Activated CD4-positive, alpha-beta T cell treated with anti-CD3 and anti-CD28 coated beads, Interleukin-2, amount 10 ng/mL, durations not matched to agents 7 days and 5 days (primary cell): ENCODE data around the gene ELOB. TPM values are rescaled to one million over a fixed set of nuclear protein-coding genes. Genes with fewer than 3 reads are reported as not detected.

Experiments used
- CTCF ChIA-PET: fragments of 350-600 bp; sonication (Branson Sonifier 250); formaldehyde crosslinking; loops from one replicate; lab custom pipeline; 2021; ENCODE audit warnings: antibody characterized with exemption; lab: Charles Lee
- POLR2A ChIA-PET: fragments of 350-600 bp; sonication (Branson Sonifier 250); formaldehyde crosslinking; loops from one replicate; lab custom pipeline; 2021; ENCODE audit warnings: antibody characterized with exemption; lab: Charles Lee
- DNase-seq: peaks from one replicate; pipeline ENCODE4 v3.0.0-alpha.2; 2020
- H3K27ac Mint-ChIP-seq: one replicate; pipeline ENCODE4 v1.8.0; 2021; ENCODE audit warnings: mild to moderate bottlenecking, moderate library complexity, mixed read lengths
- H3K27me3 Mint-ChIP-seq: one replicate; pipeline ENCODE4 v1.8.0; 2021; ENCODE audit warnings: mixed read lengths
- H3K36me3 Mint-ChIP-seq: one replicate; pipeline ENCODE4 v1.8.0; 2021; ENCODE audit warnings: low read depth, mixed read lengths
- H3K4me1 Mint-ChIP-seq: one replicate; pipeline ENCODE4 v1.8.0; 2021; ENCODE audit warnings: mixed read lengths
- H3K4me3 Mint-ChIP-seq: one replicate; pipeline ENCODE4 v1.8.0; 2021; ENCODE audit warnings: mild to moderate bottlenecking, moderate library complexity, mixed read lengths
- H3K9me3 Mint-ChIP-seq: one replicate; pipeline ENCODE4 v1.8.0; 2021; ENCODE audit warnings: mixed read lengths
- total RNA-seq, 2 experiments: library from RNA; stranded (reverse); gene quantifications; one replicate each; pipeline ENCODE4 v1.2.3, GENCODE V29; 2021

The ELOB gene
- total RNA-seq, 2 experiments from 2014 or later: 224 to 249 TPM

- ChIA-PET CTCF (interaction anchor here (1.0 to 1.7 kb wide), 5 partner anchors 9 to 83 kb away, joined by 3 to 6 read pairs (median 3); partner anchors contain the start of gene PRSS41), POLR2A (interaction anchor here (0.6 kb wide), 1 partner anchor 81 kb away, joined by 3 read pairs; no protein-coding TSS in a partner anchor)
- H3K27me3 Mint-ChIP-seq: peaks cover 17% of the 10 kb centered on the region
- peaks cover 3% of the 10 kb centered on the region for H3K4me1 Mint-ChIP-seq
- no peak for DNase-seq
- H3K27ac Mint-ChIP-seq: peak overlapping the region; percentile 75
- peak overlapping the region; percentile 54 for H3K4me3 Mint-ChIP-seq
- H3K36me3 Mint-ChIP-seq: no peaks in the 10 kb centered on the region
- H3K9me3 Mint-ChIP-seq: no peaks in the 10 kb centered on the region
Measured at GRCh38 chr16:2785101-2785991, 8.3 kb upstream of the ELOB start.

GRCh38 chr16:2784358-2785100 is 7.4 kb upstream of the ELOB start:
- Mint-ChIP-seq H3K27ac (peak overlapping the region; percentile 75), H3K4me3 (peak overlapping the region; percentile 54), H3K36me3 (no peaks in the 10 kb centered on the region), H3K9me3 (no peaks in the 10 kb centered on the region), H3K27me3 (peaks cover 17% of the 10 kb centered on the region), H3K4me1 (peaks cover 3% of the 10 kb centered on the region)
- CTCF ChIA-PET: interaction anchor here (0.6 to 1.7 kb wide), 7 partner anchors 8 to 143 kb away, joined by 3 to 6 read pairs (median 3); partner anchors contain the start of gene PRSS41
- no peak for DNase-seq
- POLR2A ChIA-PET: interaction anchor here (0.6 kb wide), 2 partner anchors 20 to 82 kb away, joined by 3 read pairs; no protein-coding TSS in a partner anchor

GRCh38 chr16:2783581-2784357 is 6.7 kb upstream of the ELOB start:
- CTCF ChIA-PET: interaction anchor here (0.6 to 1.7 kb wide), 5 partner anchors 9 to 144 kb away, joined by 3 to 6 read pairs (median 3); partner anchors contain the start of gene PRSS41
- POLR2A ChIA-PET: interaction anchor here (0.6 kb wide), 1 partner anchor 19 kb away, joined by 3 read pairs; no protein-coding TSS in a partner anchor
- Mint-ChIP-seq H3K27me3 (peaks cover 17% of the 10 kb centered on the region), H3K4me3 (no peak overlapping the region), H3K9me3 (no peaks in the 10 kb centered on the region), H3K27ac (no peak overlapping the region), H3K4me1 (peaks cover 6% of the 10 kb centered on the region), H3K36me3 (no peaks in the 10 kb centered on the region)
- DNase-seq: no peak

GRCh38 chr16:2782583-2783351 is 5.7 kb upstream of the ELOB start:
- CTCF ChIA-PET: interaction anchor here (1.0 to 1.5 kb wide), 2 partner anchors 9 to 10 kb away, joined by 3 to 5 read pairs; no protein-coding TSS in a partner anchor
- no peak overlapping the region for H3K4me3 Mint-ChIP-seq
- H3K4me1 Mint-ChIP-seq: peaks cover 15% of the 10 kb centered on the region
- no peak for DNase-seq
- peaks cover 5% of the 10 kb centered on the region for H3K36me3 Mint-ChIP-seq
- H3K27ac Mint-ChIP-seq: peak overlapping the region; percentile 33
- H3K9me3 Mint-ChIP-seq: no peaks in the 10 kb centered on the region
- POLR2A ChIA-PET: no interaction called here
- peaks cover 15% of the 10 kb centered on the region for H3K27me3 Mint-ChIP-seq

- Mint-ChIP-seq H3K27ac (no peak overlapping the region), H3K27me3 (peaks cover 7% of the 10 kb centered on the region), H3K4me3 (peak overlapping the region; percentile 16), H3K4me1 (peaks cover 27% of the 10 kb centered on the region), H3K9me3 (no peaks in the 10 kb centered on the region), H3K36me3 (peaks cover 8% of the 10 kb centered on the region)
- DNase-seq: no peak
- POLR2A ChIA-PET: no interaction called here
- CTCF ChIA-PET: no interaction called here
Measured at GRCh38 chr16:2779978-2780898, 3.2 kb upstream of the ELOB start.

GRCh38 chr16:2779151-2779920 is 2.3 kb upstream of the ELOB start:
- H3K4me3 Mint-ChIP-seq: peak overlapping the region; percentile 95
- no peak for DNase-seq
- peaks cover 8% of the 10 kb centered on the region for H3K36me3 Mint-ChIP-seq
- CTCF ChIA-PET: interaction anchor here (1.1 to 1.3 kb wide), 3 partner anchors 9 to 89 kb away, joined by 3 to 5 read pairs (median 3); partner anchors contain the start of gene PRSS33
- H3K4me1 Mint-ChIP-seq: peaks cover 26% of the 10 kb centered on the region
- POLR2A ChIA-PET: no interaction called here
- H3K9me3 Mint-ChIP-seq: no peaks in the 10 kb centered on the region
- H3K27me3 Mint-ChIP-seq: no peaks in the 10 kb centered on the region
- H3K27ac Mint-ChIP-seq: peak overlapping the region; percentile 41

GRCh38 chr16:2778630-2778958 is 1.5 kb upstream of the ELOB start:
- CTCF ChIA-PET: interaction anchor here (1.1 to 1.3 kb wide), 3 partner anchors 9 to 89 kb away, joined by 3 to 5 read pairs (median 3); partner anchors contain the start of gene PRSS33
- peak overlapping the region; percentile 99 for H3K27ac Mint-ChIP-seq
- peaks cover 8% of the 10 kb centered on the region for H3K36me3 Mint-ChIP-seq
- no peak for DNase-seq
- peak overlapping the region; percentile 95 for H3K4me3 Mint-ChIP-seq
- no peaks in the 10 kb centered on the region for H3K9me3 Mint-ChIP-seq
- H3K27me3 Mint-ChIP-seq: no peaks in the 10 kb centered on the region
- H3K4me1 Mint-ChIP-seq: peaks cover 26% of the 10 kb centered on the region
- POLR2A ChIA-PET: no interaction called here

GRCh38 chr16:2777903-2778629 is 986 bp upstream of the ELOB start:
- POLR2A ChIA-PET: interaction anchor here (0.5 kb wide), 1 partner anchor 254 kb away, joined by 3 read pairs; no protein-coding TSS in a partner anchor
- peaks cover 26% of the 10 kb centered on the region for H3K4me1 Mint-ChIP-seq
- peak; percentile 20 for DNase-seq
- CTCF ChIA-PET: interaction anchor here (0.8 to 1.3 kb wide), 5 partner anchors 9 to 90 kb away, joined by 3 to 5 read pairs (median 3); partner anchors contain the start of gene PRSS33
- H3K9me3 Mint-ChIP-seq: no peaks in the 10 kb centered on the region
- H3K27ac Mint-ChIP-seq: peak overlapping the region; percentile 99
- H3K27me3 Mint-ChIP-seq: no peaks in the 10 kb centered on the region
- H3K36me3 Mint-ChIP-seq: peaks cover 10% of the 10 kb centered on the region
- peak overlapping the region; percentile 95 for H3K4me3 Mint-ChIP-seq

- Mint-ChIP-seq H3K27me3 (no peaks in the 10 kb centered on the region), H3K36me3 (peaks cover 21% of the 10 kb centered on the region), H3K4me1 (peaks cover 31% of the 10 kb centered on the region), H3K9me3 (no peaks in the 10 kb centered on the region), H3K4me3 (peak overlapping the region; percentile 89), H3K27ac (peak overlapping the region; percentile 91)
- ChIA-PET POLR2A (no interaction called here), CTCF (interaction anchor here (0.7 to 1.2 kb wide), 3 partner anchors 8 to 106 kb away, joined by 3 to 5 read pairs (median 3); partner anchors contain the start of gene FLYWCH2)
- DNase-seq: no peak
Measured at GRCh38 chr16:2776500-2777139, 460 bp downstream of the ELOB start.
